GM13976 (cell line): ENCODE measurements around the gene CEP152.
A peak's percentile ranks its signal among the peaks of the same experiment; 100 is the strongest.
"Not testable (repeated sequence)": the region's sequence is repeated elsewhere in the genome, so short reads cannot be mapped to it uniquely, and the experiment has no call there.

Source experiments
- DNase-seq: peaks from one replicate; pipeline ENCODE4 v3.0.0; 2012; ENCODE audit warnings: low spot score
- in situ Hi-C: fragments of 300-500 bp; cut with MboI; formaldehyde crosslinking; loops from one replicate; pipeline ENCODE4 v1.12.0; 2022; ENCODE audit warnings: low sequenced_read_pairs, mixed read lengths, inconsistent platforms; ENCODE audit not compliant: unreplicated experiment
- TF ChIP-seq, protein P1 (sequence below): IDR thresholded peaks from 2 replicates; pipeline ENCODE4 v1.5.1; 2012; ENCODE audit warnings: borderline replicate concordance, mild to moderate bottlenecking; ENCODE audit not compliant: insufficient read depth; ENCODE audit errors: extremely low read depth, missing control alignments, control extremely low read depth

Gene CEP152, protein sequence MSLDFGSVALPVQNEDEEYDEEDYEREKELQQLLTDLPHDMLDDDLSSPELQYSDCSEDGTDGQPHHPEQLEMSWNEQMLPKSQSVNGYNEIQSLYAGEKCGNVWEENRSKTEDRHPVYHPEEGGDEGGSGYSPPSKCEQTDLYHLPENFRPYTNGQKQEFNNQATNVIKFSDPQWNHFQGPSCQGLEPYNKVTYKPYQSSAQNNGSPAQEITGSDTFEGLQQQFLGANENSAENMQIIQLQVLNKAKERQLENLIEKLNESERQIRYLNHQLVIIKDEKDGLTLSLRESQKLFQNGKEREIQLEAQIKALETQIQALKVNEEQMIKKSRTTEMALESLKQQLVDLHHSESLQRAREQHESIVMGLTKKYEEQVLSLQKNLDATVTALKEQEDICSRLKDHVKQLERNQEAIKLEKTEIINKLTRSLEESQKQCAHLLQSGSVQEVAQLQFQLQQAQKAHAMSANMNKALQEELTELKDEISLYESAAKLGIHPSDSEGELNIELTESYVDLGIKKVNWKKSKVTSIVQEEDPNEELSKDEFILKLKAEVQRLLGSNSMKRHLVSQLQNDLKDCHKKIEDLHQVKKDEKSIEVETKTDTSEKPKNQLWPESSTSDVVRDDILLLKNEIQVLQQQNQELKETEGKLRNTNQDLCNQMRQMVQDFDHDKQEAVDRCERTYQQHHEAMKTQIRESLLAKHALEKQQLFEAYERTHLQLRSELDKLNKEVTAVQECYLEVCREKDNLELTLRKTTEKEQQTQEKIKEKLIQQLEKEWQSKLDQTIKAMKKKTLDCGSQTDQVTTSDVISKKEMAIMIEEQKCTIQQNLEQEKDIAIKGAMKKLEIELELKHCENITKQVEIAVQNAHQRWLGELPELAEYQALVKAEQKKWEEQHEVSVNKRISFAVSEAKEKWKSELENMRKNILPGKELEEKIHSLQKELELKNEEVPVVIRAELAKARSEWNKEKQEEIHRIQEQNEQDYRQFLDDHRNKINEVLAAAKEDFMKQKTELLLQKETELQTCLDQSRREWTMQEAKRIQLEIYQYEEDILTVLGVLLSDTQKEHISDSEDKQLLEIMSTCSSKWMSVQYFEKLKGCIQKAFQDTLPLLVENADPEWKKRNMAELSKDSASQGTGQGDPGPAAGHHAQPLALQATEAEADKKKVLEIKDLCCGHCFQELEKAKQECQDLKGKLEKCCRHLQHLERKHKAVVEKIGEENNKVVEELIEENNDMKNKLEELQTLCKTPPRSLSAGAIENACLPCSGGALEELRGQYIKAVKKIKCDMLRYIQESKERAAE (N-terminal part only)

DNA sequence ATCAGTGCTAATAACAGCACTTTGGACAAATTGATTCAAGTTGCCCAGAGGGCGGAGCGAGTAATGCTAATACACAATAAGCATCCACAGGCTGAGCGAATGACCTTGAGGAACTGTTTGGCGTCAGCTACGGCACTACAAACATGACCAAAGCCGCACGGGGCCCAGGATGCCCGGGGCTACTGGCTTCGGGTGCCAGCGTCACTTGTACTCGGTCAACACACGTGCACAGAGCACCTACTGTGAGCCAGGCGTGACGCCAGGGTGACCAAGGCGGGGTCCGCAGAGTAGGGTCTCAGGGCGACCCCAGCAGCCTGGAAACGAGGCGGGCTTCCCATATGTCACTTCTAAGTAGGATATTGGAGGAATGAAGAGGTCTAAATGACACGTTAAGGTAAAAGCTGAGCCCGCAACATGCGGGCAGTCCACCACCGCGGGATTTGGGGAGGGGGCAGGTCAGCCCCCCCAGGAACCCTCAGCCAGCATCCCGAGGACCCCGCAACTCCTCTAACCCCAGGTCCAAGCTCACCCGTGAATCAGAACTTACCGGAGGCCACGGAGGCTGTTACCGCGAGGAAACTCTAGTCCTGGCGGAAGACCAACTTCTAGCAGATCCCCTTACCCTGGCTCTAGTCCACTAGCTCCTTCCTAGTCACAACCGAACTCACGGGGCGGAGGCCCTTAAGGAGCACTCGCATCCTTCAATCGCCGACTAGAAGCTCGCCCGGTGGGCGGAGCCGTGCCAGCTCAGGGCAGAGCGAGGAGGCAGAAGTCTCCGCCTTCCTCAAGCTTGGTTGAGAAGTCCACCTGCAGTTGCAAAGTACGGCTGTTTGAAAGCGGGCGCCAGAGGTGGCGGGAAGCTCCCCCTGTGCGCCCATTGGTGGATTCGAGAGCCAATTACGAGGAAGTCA is at the start of gene CEP152:
Gene CEP152, minus strand, starts transcription at position 656 of the 911 bp plus-strand sequence. CDS start 5,420 bp downstream, outside the sequence.
- TF ChIP-seq, protein P1, sequence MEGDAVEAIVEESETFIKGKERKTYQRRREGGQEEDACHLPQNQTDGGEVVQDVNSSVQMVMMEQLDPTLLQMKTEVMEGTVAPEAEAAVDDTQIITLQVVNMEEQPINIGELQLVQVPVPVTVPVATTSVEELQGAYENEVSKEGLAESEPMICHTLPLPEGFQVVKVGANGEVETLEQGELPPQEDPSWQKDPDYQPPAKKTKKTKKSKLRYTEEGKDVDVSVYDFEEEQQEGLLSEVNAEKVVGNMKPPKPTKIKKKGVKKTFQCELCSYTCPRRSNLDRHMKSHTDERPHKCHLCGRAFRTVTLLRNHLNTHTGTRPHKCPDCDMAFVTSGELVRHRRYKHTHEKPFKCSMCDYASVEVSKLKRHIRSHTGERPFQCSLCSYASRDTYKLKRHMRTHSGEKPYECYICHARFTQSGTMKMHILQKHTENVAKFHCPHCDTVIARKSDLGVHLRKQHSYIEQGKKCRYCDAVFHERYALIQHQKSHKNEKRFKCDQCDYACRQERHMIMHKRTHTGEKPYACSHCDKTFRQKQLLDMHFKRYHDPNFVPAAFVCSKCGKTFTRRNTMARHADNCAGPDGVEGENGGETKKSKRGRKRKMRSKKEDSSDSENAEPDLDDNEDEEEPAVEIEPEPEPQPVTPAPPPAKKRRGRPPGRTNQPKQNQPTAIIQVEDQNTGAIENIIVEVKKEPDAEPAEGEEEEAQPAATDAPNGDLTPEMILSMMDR: no peak
- DNase-seq: peak; percentile 91
- in situ Hi-C loops: loop anchor here (25.0 kb wide), 1 partner anchor 448 kb away; no protein-coding TSS in a partner anchor

DNA sequence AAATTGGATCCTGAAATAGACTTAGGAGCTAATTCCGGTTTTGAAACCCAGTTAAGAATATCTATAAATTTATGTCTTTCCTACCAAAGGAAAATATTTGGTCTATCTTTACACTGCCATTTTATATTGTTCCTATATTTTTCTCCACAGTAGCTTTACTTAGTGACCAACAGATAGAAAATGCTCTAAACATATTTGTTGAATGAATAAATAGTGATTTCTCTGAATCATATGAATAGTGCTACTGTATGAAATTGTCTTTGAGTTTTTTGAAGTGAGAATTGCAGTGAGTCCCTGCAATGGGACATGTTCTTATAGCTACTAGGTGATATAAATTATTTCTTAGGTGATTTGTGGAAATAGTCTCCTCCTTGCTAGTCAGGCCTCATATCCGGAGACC is 48.6 kb upstream of the CEP152 start:
- no peak for DNase-seq
- in situ Hi-C loops: loop anchor here (25.0 kb wide), 2 partner anchors 1178 to 1278 kb away; no protein-coding TSS in a partner anchor
- TF ChIP-seq, protein P1: no peak

DNA sequence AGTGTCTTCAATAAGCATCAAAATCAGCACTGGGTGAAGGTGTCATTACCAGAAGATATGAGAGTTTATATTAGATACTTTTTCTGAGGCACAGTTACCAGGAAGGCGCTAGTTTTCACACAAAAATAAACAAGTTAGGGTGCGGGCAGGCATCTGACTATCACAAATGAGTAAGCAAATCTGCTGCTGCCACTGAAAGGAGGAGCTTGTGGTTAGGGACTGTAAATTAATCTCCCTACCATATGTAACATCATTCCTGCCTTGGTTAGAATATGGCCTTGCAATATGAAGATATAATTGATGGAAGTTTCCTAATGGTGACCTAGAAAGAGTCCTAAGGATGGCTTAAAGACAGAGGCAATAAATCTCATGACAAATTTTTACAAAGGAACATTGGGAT is 47.5 kb upstream of the CEP152 start:
- in situ Hi-C loops: loop anchor here (25.0 kb wide), 2 partner anchors 1179 to 1279 kb away; no protein-coding TSS in a partner anchor
- DNase-seq: no peak
- TF ChIP-seq, protein P1: no peak

DNA sequence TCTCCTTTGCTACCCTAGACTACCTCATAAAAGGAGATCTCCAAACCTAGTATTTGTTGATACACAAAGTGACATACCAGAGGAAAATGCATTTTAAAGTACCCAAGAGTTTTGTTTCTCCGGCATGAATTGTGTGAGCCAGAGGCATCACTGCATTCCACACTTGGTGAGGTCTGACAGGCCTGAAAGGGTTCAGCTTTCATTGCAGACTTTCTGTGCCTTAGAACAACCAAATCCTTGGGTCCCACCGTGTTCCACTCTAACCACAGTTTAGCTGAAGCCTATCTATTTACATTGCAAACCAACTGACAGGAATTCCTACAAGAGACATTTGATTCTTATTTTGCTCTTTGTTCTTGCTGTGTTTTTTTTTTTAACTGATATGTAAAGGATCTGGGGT is 46.1 kb upstream of the CEP152 start:
- TF ChIP-seq, protein P1: no peak
- no peak for DNase-seq
- in situ Hi-C loops: loop anchor here (25.0 kb wide), 2 partner anchors 1180 to 1280 kb away; no protein-coding TSS in a partner anchor

DNA sequence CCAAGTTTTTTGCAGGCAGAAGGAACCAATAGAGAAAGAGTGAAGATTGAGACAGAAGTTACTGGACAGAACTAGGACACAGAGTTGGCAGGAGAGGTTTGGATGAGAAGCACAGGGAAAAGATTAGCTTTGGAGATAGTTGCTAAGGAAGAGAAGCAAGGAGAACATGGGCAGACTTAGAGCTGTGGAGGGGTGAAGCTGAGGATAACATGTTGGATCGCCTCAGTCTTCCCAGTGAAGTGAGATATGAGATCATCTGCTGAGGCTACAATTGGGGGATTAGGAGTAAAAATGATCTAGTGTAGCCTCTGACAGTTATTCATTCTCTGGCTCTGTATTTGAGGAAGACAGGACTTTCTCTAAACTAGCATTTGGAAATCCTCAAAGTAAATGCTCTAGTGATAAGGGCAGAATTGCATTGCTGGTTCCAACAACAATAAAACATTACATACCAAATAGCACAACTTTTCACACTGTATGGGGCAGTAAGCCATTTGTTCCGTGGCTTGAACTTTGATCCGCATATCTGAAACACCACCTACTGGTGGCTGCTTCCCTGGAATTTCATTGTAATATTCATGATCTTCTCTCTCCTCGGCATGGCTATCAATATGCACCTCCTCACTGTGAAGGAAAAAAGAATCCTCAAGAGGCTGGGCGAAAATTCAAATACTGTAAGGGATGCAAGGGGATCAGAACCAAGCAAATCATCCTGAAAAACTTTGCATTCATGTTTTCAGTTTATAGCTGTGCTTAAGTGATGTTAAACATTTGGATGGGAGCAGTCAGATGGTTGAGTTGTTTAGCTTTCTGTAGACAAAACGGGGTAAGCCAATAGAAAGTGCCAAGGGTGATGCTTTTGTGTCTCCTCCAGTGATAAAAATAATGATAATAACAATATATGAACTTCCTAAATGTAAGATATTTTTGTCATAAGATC is 44.9 kb upstream of the CEP152 start:
- TF ChIP-seq, protein P1: peak; percentile 14
- in situ Hi-C loops: loop anchor here (25.0 kb wide), 2 partner anchors 1182 to 1282 kb away; no protein-coding TSS in a partner anchor
- DNase-seq: no peak

DNA sequence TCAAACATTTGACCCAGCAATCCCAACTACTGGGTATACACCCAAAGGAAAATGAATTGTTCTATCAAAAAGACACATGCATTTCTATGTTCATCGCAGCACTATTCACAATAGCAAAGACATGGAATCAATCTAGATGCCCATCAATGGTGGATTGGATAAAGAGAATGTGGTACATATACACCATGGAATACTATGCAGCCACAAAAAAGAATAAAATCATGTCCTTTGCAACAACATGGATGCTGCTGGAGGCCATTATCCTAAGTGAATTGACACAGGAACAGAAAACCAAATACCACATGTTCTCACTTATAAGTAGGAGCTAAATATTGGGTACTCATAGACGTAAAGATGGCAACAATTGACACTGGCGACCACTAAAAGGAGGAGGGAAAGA is 43.6 kb upstream of the CEP152 start:
- DNase-seq: not testable (repeated sequence)
- in situ Hi-C loops: loop anchor here (25.0 kb wide), 2 partner anchors 1183 to 1283 kb away; no protein-coding TSS in a partner anchor
